ENCODE results near the gene RSPO3. TPM values are rescaled to one million over a fixed set of nuclear protein-coding genes. Genes with fewer than 3 reads are reported as not detected.

Gene RSPO3
- total RNA-seq, 1 donor from 2014 or later: not detected

GRCh38 chr6:127078669-127079068 is 39.8 kb upstream of the RSPO3 start:
- no peak overlapping the region for H3K27ac Mint-ChIP-seq (ENCODE audit: unreplicated experiment)
- no peaks in the 10 kb centered on the region for H3K36me3 Mint-ChIP-seq (ENCODE audit: low read depth)
- no peak for TF ChIP-seq CTCF (conservative IDR thresholded peaks at IDR 0.05)
- H3K4me3 Mint-ChIP-seq: no peak overlapping the region
- H3K4me1 Mint-ChIP-seq: no peaks in the 10 kb centered on the region
- H3K27me3 Mint-ChIP-seq (ENCODE audit: low read depth): no peaks in the 10 kb centered on the region
- H3K9me3 Mint-ChIP-seq: peaks cover 4% of the 10 kb centered on the region
- DNase-seq (ENCODE audit: low read depth, low spot score): no peak

GRCh38 chr6:127079681-127080080 is 38.8 kb upstream of the RSPO3 start:
- no peaks in the 10 kb centered on the region for H3K27me3 Mint-ChIP-seq (ENCODE audit: low read depth)
- no peak overlapping the region for H3K4me3 Mint-ChIP-seq
- H3K9me3 Mint-ChIP-seq: peaks cover 4% of the 10 kb centered on the region
- no peak overlapping the region for H3K27ac Mint-ChIP-seq (ENCODE audit: unreplicated experiment)
- DNase-seq (ENCODE audit: low read depth, low spot score): no peak
- no peaks in the 10 kb centered on the region for H3K36me3 Mint-ChIP-seq (ENCODE audit: low read depth)
- TF ChIP-seq CTCF (conservative IDR thresholded peaks at IDR 0.05): no peak
- H3K4me1 Mint-ChIP-seq: no peaks in the 10 kb centered on the region

- H3K27me3 Mint-ChIP-seq (ENCODE audit: low read depth): no peaks in the 10 kb centered on the region
- no peak overlapping the region for H3K4me3 Mint-ChIP-seq
- H3K27ac Mint-ChIP-seq (ENCODE audit: unreplicated experiment): no peak overlapping the region
- no peak for DNase-seq (ENCODE audit: low read depth, low spot score)
- H3K36me3 Mint-ChIP-seq (ENCODE audit: low read depth): no peaks in the 10 kb centered on the region
- no peak for TF ChIP-seq CTCF (conservative IDR thresholded peaks at IDR 0.05)
- no peaks in the 10 kb centered on the region for H3K4me1 Mint-ChIP-seq
- peaks cover 4% of the 10 kb centered on the region for H3K9me3 Mint-ChIP-seq
Measured at GRCh38 chr6:127080081-127080480, 38.4 kb upstream of the RSPO3 start.

- no peak for DNase-seq (ENCODE audit: low read depth, low spot score)
- no peak overlapping the region for H3K27ac Mint-ChIP-seq (ENCODE audit: unreplicated experiment)
- no peaks in the 10 kb centered on the region for H3K4me1 Mint-ChIP-seq
- no peaks in the 10 kb centered on the region for H3K27me3 Mint-ChIP-seq (ENCODE audit: low read depth)
- peaks cover 4% of the 10 kb centered on the region for H3K9me3 Mint-ChIP-seq
- H3K4me3 Mint-ChIP-seq: no peak overlapping the region
- no peaks in the 10 kb centered on the region for H3K36me3 Mint-ChIP-seq (ENCODE audit: low read depth)
- TF ChIP-seq CTCF (conservative IDR thresholded peaks at IDR 0.05): no peak
Measured at GRCh38 chr6:127083231-127083962, 35.1 kb upstream of the RSPO3 start.

GRCh38 chr6:127083963-127084310 is 34.5 kb upstream of the RSPO3 start:
- DNase-seq (ENCODE audit: low read depth, low spot score): no peak
- Mint-ChIP-seq H3K36me3 (ENCODE audit: low read depth) (no peaks in the 10 kb centered on the region), H3K4me3 (no peak overlapping the region), H3K9me3 (peaks cover under 1% of the 10 kb centered on the region), H3K27ac (ENCODE audit: unreplicated experiment) (no peak overlapping the region), H3K27me3 (ENCODE audit: low read depth) (no peaks in the 10 kb centered on the region), H3K4me1 (no peaks in the 10 kb centered on the region)
- TF ChIP-seq CTCF (conservative IDR thresholded peaks at IDR 0.05): no peak
